OCI-LY7 (cell line): ENCODE results near the gene TYROBP. TPM values are rescaled to one million over a fixed set of nuclear protein-coding genes. Genes with fewer than 3 reads are reported as not detected.

Experiments
- BruUV-seq: library from RNA; stranded (reverse); fragments of 400-500 nt; replicated peaks from 2 replicates; lab custom pipeline; 2021; lab: Mats Ljungman, UMichigan
- CTCF ChIA-PET: fragments of 300-600 bp; sonication (Branson Sonifier 250); formaldehyde crosslinking; loops from one replicate; lab custom pipeline; 2022; ENCODE audit warnings: antibody characterized with exemption; ENCODE audit not compliant: unreplicated experiment; lab: Charles Lee
- POLR2A ChIA-PET: fragments of 300-600 bp; sonication (Branson Sonifier 250); formaldehyde crosslinking; loops from one replicate; lab custom pipeline; 2022; ENCODE audit warnings: antibody characterized with exemption; lab: Charles Lee
- DNase-seq: peaks from one replicate; pipeline ENCODE4 v3.0.0-alpha.2; 2015; ENCODE audit warnings: low spot score
- H2AFZ ChIP-seq: fragments of 200-600 bp; sonication (generic), shearing (Covaris generic); 2 replicates; pipeline ENCODE4 v1.6.1; 2014; ENCODE audit warnings: mild to moderate bottlenecking, antibody characterized with exemption, low read length, moderate library complexity
- H3K27ac ChIP-seq: fragments of 200-600 bp; sonication (generic); 2 replicates; pipeline ENCODE4 v1.5.1; 2014; ENCODE audit warnings: mixed run types, low read depth, mild to moderate bottlenecking, moderate library complexity, low read length, inconsistent platforms; ENCODE audit not compliant: poor library complexity, severe bottlenecking
- H3K36me3 ChIP-seq: fragments of 200-600 bp; sonication (generic); 2 replicates; pipeline ENCODE4 v1.6.1; 2014; ENCODE audit warnings: mild to moderate bottlenecking, antibody characterized with exemption, low read length, moderate library complexity, mixed read lengths; ENCODE audit not compliant: insufficient read depth
- H3K4me1 ChIP-seq: fragments of 200-600 bp; sonication (generic); 2 replicates; pipeline ENCODE4 v1.5.1; 2014; ENCODE audit warnings: mild to moderate bottlenecking, low read length; ENCODE audit not compliant: insufficient read depth, poor library complexity, severe bottlenecking
- H3K4me2 ChIP-seq: fragments of 200-600 bp; sonication (generic); 2 replicates; pipeline ENCODE4 v1.6.1; 2014; ENCODE audit warnings: mild to moderate bottlenecking, low read length
- H3K4me3 ChIP-seq: fragments of 200-600 bp; sonication (generic); 2 replicates; pipeline ENCODE4 v1.5.1; 2014; ENCODE audit warnings: mild to moderate bottlenecking, low read depth, low read length; ENCODE audit not compliant: poor library complexity, severe bottlenecking
- H3K79me2 ChIP-seq: fragments of 200-600 bp; sonication (generic); 2 replicates; pipeline ENCODE4 v1.6.1; 2016; ENCODE audit warnings: low read depth, mild to moderate bottlenecking, low read length, moderate library complexity, mixed read lengths; ENCODE audit not compliant: insufficient read depth
- H3K9me2 ChIP-seq: fragments of 200-600 bp; sonication (generic); 2 replicates; pipeline ENCODE4 v1.6.1; 2016; ENCODE audit warnings: mild to moderate bottlenecking, low read length, mixed read lengths; ENCODE audit not compliant: insufficient read depth
- H3K9me3 ChIP-seq: fragments of 200-600 bp; sonication (generic); 2 replicates; pipeline ENCODE4 v1.6.1; 2014; ENCODE audit warnings: mild to moderate bottlenecking, mixed run types, low read length, mixed read lengths
- H4K20me1 ChIP-seq: fragments of 200-600 bp; sonication (generic); 2 replicates; pipeline ENCODE4 v1.6.1; 2014; ENCODE audit warnings: mild to moderate bottlenecking, antibody characterized with exemption, low read length, moderate library complexity, mixed read lengths; ENCODE audit not compliant: insufficient read depth
- CTCF ChIP-seq: fragments of 200-600 bp; sonication (generic); conservative IDR thresholded peaks from 2 replicates; pipeline ENCODE4 v1.5.1; 2014; ENCODE audit warnings: mild to moderate bottlenecking, antibody characterized with exemption, low read length, moderate library complexity, mixed read lengths
- EZH2phosphoT487 ChIP-seq: fragments of 200-600 bp; sonication (generic); IDR thresholded peaks from 2 replicates; pipeline ENCODE4 v1.6.1; 2018; ENCODE audit warnings: low read depth, borderline replicate concordance, mild to moderate bottlenecking, mixed run types, antibody characterized with exemption, low read length, moderate library complexity, mixed read lengths
- intact Hi-C: fragments of 100-400 bp; cut with micrococcal nuclease; formaldehyde crosslinking; loops from one replicate; pipeline ENCODE4 v1.10.0; 2022; ENCODE audit not compliant: unreplicated experiment
- total RNA-seq, 2 experiments: library from RNA; depleted of rRNA in 1 of 2; stranded (reverse); fragments of >200 nt in 1 of 2; shearing (Covaris generic) in 1 of 2; gene quantifications; 2 replicates each; pipeline ENCODE4 v1.2.3, GENCODE V29; 2014 to 2022

TYROBP gene
- total RNA-seq, 2 experiments from 2014 or later: not detected

GRCh38 chr19:35879770-35880317 lies 28.3 kb downstream of the TYROBP start:
- Histone ChIP-seq H3K9me3 (no peaks in the 10 kb centered on the region), H3K36me3 (no peaks in the 10 kb centered on the region), H3K79me2 (no peaks in the 10 kb centered on the region), H3K4me2 (no peak overlapping the region), H2AFZ (no peak overlapping the region), H3K9me2 (no peaks in the 10 kb centered on the region), H3K4me3 (no peak overlapping the region), H3K4me1 (peaks cover 6% of the 10 kb centered on the region), H3K27ac (no peak overlapping the region), H4K20me1 (no peaks in the 10 kb centered on the region; the same call in 1 of the 2 replicates)
- TF ChIP-seq EZH2phosphoT487 (no peak), CTCF (no peak)
- peak; percentile 64 for DNase-seq
- intact Hi-C loops: no loop called here
- no TSS peak for BruUV-seq
- CTCF ChIA-PET: interaction anchor here (1.5 kb wide), 1 partner anchor 60 kb away, joined by 8 read pairs; no protein-coding TSS in a partner anchor
- POLR2A ChIA-PET: no interaction called here

DNA sequence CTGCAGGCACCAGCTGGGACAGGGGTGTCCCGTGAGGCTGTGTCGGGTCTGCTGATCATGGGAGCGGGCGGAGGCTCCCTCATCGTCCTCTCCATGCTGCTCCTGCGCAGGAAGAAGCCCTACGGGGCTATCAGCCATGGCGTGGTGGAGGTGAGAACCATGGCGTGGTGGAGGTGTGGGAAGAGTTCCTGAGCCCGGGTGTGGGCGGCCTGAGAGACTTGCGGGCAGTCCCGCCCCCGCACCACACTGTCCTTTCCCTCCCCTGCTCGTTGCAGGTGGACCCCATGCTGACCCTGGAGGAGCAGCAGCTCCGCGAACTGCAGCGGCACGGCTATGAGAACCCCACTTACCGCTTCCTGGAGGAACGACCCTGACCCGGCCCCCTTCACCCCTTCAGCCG lies 29.0 kb downstream of the TYROBP start:
- Histone ChIP-seq H3K4me1 (peaks cover 6% of the 10 kb centered on the region), H3K4me3 (no peak overlapping the region), H3K79me2 (no peaks in the 10 kb centered on the region), H3K4me2 (no peak overlapping the region), H2AFZ (no peak overlapping the region), H3K9me2 (no peaks in the 10 kb centered on the region), H3K36me3 (no peaks in the 10 kb centered on the region), H4K20me1 (no peaks in the 10 kb centered on the region; the same call in 1 of the 2 replicates), H3K27ac (no peak overlapping the region), H3K9me3 (no peaks in the 10 kb centered on the region)
- ChIA-PET POLR2A (no interaction called here), CTCF (interaction anchor here (1.5 kb wide), 1 partner anchor 59 kb away, joined by 8 read pairs; no protein-coding TSS in a partner anchor)
- DNase-seq: no peak
- intact Hi-C loops: no loop called here
- TF ChIP-seq EZH2phosphoT487 (no peak), CTCF (no peak)
- no TSS peak for BruUV-seq

DNA sequence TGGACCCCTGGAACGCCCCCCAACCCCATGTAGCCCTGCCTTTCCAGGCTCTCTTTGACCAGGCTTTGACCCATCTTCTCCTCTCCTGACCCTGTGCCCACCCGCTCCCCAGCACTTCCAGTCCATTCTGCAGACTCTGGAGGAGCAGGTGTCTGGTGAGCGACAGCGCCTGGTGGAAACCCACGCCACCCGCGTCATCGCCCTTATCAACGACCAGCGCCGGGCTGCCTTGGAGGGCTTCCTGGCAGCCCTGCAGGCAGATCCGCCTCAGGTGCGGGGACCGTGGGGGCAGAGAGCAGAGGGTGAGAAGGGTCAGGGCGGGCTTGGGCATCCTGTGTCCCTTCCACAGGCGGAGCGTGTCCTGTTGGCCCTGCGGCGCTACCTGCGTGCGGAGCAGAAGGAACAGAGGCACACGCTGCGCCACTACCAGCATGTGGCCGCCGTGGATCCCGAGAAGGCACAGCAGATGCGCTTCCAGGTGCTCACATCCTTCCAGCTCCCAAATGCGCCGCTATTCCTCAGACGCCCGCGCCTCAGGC lies 33.6 kb downstream of the TYROBP start:
- no peak for DNase-seq
- Histone ChIP-seq H3K27ac (no peak overlapping the region), H4K20me1 (no peaks in the 10 kb centered on the region; the same call in 1 of the 2 replicates), H3K9me2 (no peaks in the 10 kb centered on the region), H3K9me3 (no peaks in the 10 kb centered on the region), H3K36me3 (no peaks in the 10 kb centered on the region), H2AFZ (no peak overlapping the region), H3K4me3 (no peak overlapping the region), H3K4me2 (no peak overlapping the region), H3K4me1 (peaks cover 8% of the 10 kb centered on the region), H3K79me2 (no peaks in the 10 kb centered on the region)
- TF ChIP-seq CTCF (no peak), EZH2phosphoT487 (no peak)
- intact Hi-C loops: no loop called here
- CTCF ChIA-PET: no interaction called here
- POLR2A ChIA-PET: no interaction called here
- BruUV-seq: no TSS peak
